Measurements from ENCODE around the gene CRYBG1. TPM values are rescaled to one million over a fixed set of nuclear protein-coding genes. Genes with fewer than 3 reads are reported as not detected.

CRYBG1 gene
- total and polyA plus RNA-seq, 4 donors: 0.41 to 12.7 (median 5.8) TPM

- DNase-seq (no peak), ATAC-seq (ENCODE audit: low FRiP score) (no peak)
- Histone ChIP-seq H3K4me3 (ENCODE audit: low read length in 2 of 2) (no peak overlapping the region), H3K27me3 (ENCODE audit: control insufficient read depth in 1 of 2, insufficient read depth in 2 of 2, low read length in 1 of 2) (peaks cover 0 to 2% of the 10 kb centered on the region in 2 donors), H3K36me3 (ENCODE audit: control insufficient read depth in 1 of 2, insufficient read depth in 2 of 2, low read length in 1 of 2) (no peaks in the 10 kb centered on the region), H3K27ac (ENCODE audit: low read depth in 1 of 2, low read length in 2 of 2) (no peak overlapping the region), H3K9me3 (ENCODE audit: control insufficient read depth, low read length) (peaks cover under 1% of the 10 kb centered on the region), H3K4me1 (ENCODE audit: control insufficient read depth in 1 of 2, insufficient read depth in 2 of 2, low read length in 2 of 2) (no peaks in the 10 kb centered on the region)
- intact Hi-C loops (cut with DNase I): loop anchor here (5.0 to 10.0 kb wide), 2 partner anchors 108 to 535 kb away; no protein-coding TSS in a partner anchor
- 71 to 80% methylated on average over 3 of the region's 3 CpGs for WGBS, 2 donors
Observed at GRCh38 chr6:106442395-106442794, 81.9 kb downstream of the CRYBG1 start.

GRCh38 chr6:106444777-106445507 is 84.4 kb downstream of the CRYBG1 start:
- no peak for DNase-seq
- no peaks in the 10 kb centered on the region for H3K9me3 ChIP-seq (ENCODE audit: control insufficient read depth, low read length)
- H3K4me3 ChIP-seq (ENCODE audit: low read length in 2 of 2): no peak overlapping the region
- no peaks in the 10 kb centered on the region for H3K36me3 ChIP-seq (ENCODE audit: control insufficient read depth in 1 of 2, insufficient read depth in 2 of 2, low read length in 1 of 2)
- WGBS, 2 donors: 17 to 31% methylated on average over 4 of the region's 4 CpGs
- peak; percentile 80 for ATAC-seq (ENCODE audit: low FRiP score)
- H3K27me3 ChIP-seq (ENCODE audit: control insufficient read depth in 1 of 2, insufficient read depth in 2 of 2, low read length in 1 of 2): peaks cover 0 to 2% of the 10 kb centered on the region in 2 donors
- H3K27ac ChIP-seq (ENCODE audit: low read depth in 1 of 2, low read length in 2 of 2): no peak overlapping the region
- H3K4me1 ChIP-seq (ENCODE audit: control insufficient read depth in 1 of 2, insufficient read depth in 2 of 2, low read length in 2 of 2): no peaks in the 10 kb centered on the region
- intact Hi-C loops (cut with DNase I): loop anchor here (2.0 to 10.0 kb wide), 5 partner anchors 110 to 537 kb away; no protein-coding TSS in a partner anchor

GRCh38 chr6:106445508-106445878 is 85.0 kb downstream of the CRYBG1 start:
- Histone ChIP-seq H3K4me3 (ENCODE audit: low read length in 2 of 2) (no peak overlapping the region), H3K4me1 (ENCODE audit: control insufficient read depth in 1 of 2, insufficient read depth in 2 of 2, low read length in 2 of 2) (no peaks in the 10 kb centered on the region), H3K36me3 (ENCODE audit: control insufficient read depth in 1 of 2, insufficient read depth in 2 of 2, low read length in 1 of 2) (no peaks in the 10 kb centered on the region), H3K27ac (ENCODE audit: low read depth in 1 of 2, low read length in 2 of 2) (no peak overlapping the region), H3K9me3 (ENCODE audit: control insufficient read depth, low read length) (no peaks in the 10 kb centered on the region), H3K27me3 (ENCODE audit: control insufficient read depth in 1 of 2, insufficient read depth in 2 of 2, low read length in 1 of 2) (peaks cover 0 to 2% of the 10 kb centered on the region in 2 donors)
- DNase-seq (no peak), ATAC-seq (ENCODE audit: low FRiP score) (no peak)
- intact Hi-C loops (cut with DNase I): loop anchor here (2.0 to 10.0 kb wide), 4 partner anchors 111 to 537 kb away; no protein-coding TSS in a partner anchor

GRCh38 chr6:106446287-106446885 is 85.9 kb downstream of the CRYBG1 start:
- H3K36me3 ChIP-seq (ENCODE audit: control insufficient read depth in 1 of 2, insufficient read depth in 2 of 2, low read length in 1 of 2): no peaks in the 10 kb centered on the region
- intact Hi-C loops (cut with DNase I): loop anchor here (5.0 to 10.0 kb wide), 3 partner anchors 112 to 536 kb away; no protein-coding TSS in a partner anchor
- 36 to 48% methylated on average over 4 of the region's 4 CpGs for WGBS, 2 donors
- no peak for DNase-seq
- H3K9me3 ChIP-seq (ENCODE audit: control insufficient read depth, low read length): no peaks in the 10 kb centered on the region
- H3K4me3 ChIP-seq (ENCODE audit: low read length in 2 of 2): no peak overlapping the region
- H3K4me1 ChIP-seq (ENCODE audit: control insufficient read depth in 1 of 2, insufficient read depth in 2 of 2, low read length in 2 of 2): no peaks in the 10 kb centered on the region
- H3K27ac ChIP-seq (ENCODE audit: low read depth in 1 of 2, low read length in 2 of 2): no peak overlapping the region
- no peaks in the 10 kb centered on the region for H3K27me3 ChIP-seq (ENCODE audit: control insufficient read depth in 1 of 2, insufficient read depth in 2 of 2, low read length in 1 of 2)
- ATAC-seq (ENCODE audit: low FRiP score): no peak

- no peak overlapping the region for H3K4me3 ChIP-seq (ENCODE audit: low read length in 2 of 2)
- H3K36me3 ChIP-seq (ENCODE audit: control insufficient read depth in 1 of 2, insufficient read depth in 2 of 2, low read length in 1 of 2): no peaks in the 10 kb centered on the region
- no peaks in the 10 kb centered on the region for H3K27me3 ChIP-seq (ENCODE audit: control insufficient read depth in 1 of 2, insufficient read depth in 2 of 2, low read length in 1 of 2)
- no peaks in the 10 kb centered on the region for H3K4me1 ChIP-seq (ENCODE audit: control insufficient read depth in 1 of 2, insufficient read depth in 2 of 2, low read length in 2 of 2)
- no peaks in the 10 kb centered on the region for H3K9me3 ChIP-seq (ENCODE audit: control insufficient read depth, low read length)
- ATAC-seq (ENCODE audit: low FRiP score): no peak
- intact Hi-C loops (cut with DNase I): loop anchor here (5.0 to 10.0 kb wide), 3 partner anchors 112 to 535 kb away; no protein-coding TSS in a partner anchor
- DNase-seq: no peak
- WGBS, 2 donors: 28 to 38% methylated on average over 2 of the region's 2 CpGs
- no peak overlapping the region for H3K27ac ChIP-seq (ENCODE audit: low read depth in 1 of 2, low read length in 2 of 2)
Observed at GRCh38 chr6:106446983-106447382, 86.5 kb downstream of the CRYBG1 start.

GRCh38 chr6:106448000-106448426 is 87.5 kb downstream of the CRYBG1 start:
- H3K36me3 ChIP-seq (ENCODE audit: control insufficient read depth in 1 of 2, insufficient read depth in 2 of 2, low read length in 1 of 2): no peaks in the 10 kb centered on the region
- no peaks in the 10 kb centered on the region for H3K4me1 ChIP-seq (ENCODE audit: control insufficient read depth in 1 of 2, insufficient read depth in 2 of 2, low read length in 2 of 2)
- H3K9me3 ChIP-seq (ENCODE audit: control insufficient read depth, low read length): no peaks in the 10 kb centered on the region
- ATAC-seq (ENCODE audit: low FRiP score) (no peak), DNase-seq (peak in 1 of 2 donors; percentile 57)
- WGBS, 2 donors: 80 to 83% methylated on average over 6 of the region's 6 CpGs
- no peak overlapping the region for H3K27ac ChIP-seq (ENCODE audit: low read depth in 1 of 2, low read length in 2 of 2)
- H3K4me3 ChIP-seq (ENCODE audit: low read length in 2 of 2): no peak overlapping the region
- no peaks in the 10 kb centered on the region for H3K27me3 ChIP-seq (ENCODE audit: control insufficient read depth in 1 of 2, insufficient read depth in 2 of 2, low read length in 1 of 2)
- intact Hi-C loops (cut with DNase I): loop anchor here (5.0 to 10.0 kb wide), 3 partner anchors 113 to 534 kb away; no protein-coding TSS in a partner anchor

- Histone ChIP-seq H3K4me1 (ENCODE audit: control insufficient read depth in 1 of 2, insufficient read depth in 2 of 2, low read length in 2 of 2) (no peaks in the 10 kb centered on the region), H3K9me3 (ENCODE audit: control insufficient read depth, low read length) (no peaks in the 10 kb centered on the region), H3K36me3 (ENCODE audit: control insufficient read depth in 1 of 2, insufficient read depth in 2 of 2, low read length in 1 of 2) (no peaks in the 10 kb centered on the region), H3K4me3 (ENCODE audit: low read length in 2 of 2) (no peak overlapping the region), H3K27ac (ENCODE audit: low read depth in 1 of 2, low read length in 2 of 2) (no peak overlapping the region), H3K27me3 (ENCODE audit: control insufficient read depth in 1 of 2, insufficient read depth in 2 of 2, low read length in 1 of 2) (no peaks in the 10 kb centered on the region)
- intact Hi-C loops (cut with DNase I): no loop called here
- 24 to 41% methylated on average over 2 of the region's 2 CpGs for WGBS, 2 donors
- DNase-seq (no peak), ATAC-seq (ENCODE audit: low FRiP score) (no peak)
Observed at GRCh38 chr6:106450653-106451052, 90.1 kb downstream of the CRYBG1 start.

GRCh38 chr6:106451439-106451838 is 90.9 kb downstream of the CRYBG1 start:
- WGBS, 2 donors: 20% methylated on average over 7 of the region's 7 CpGs
- H3K27me3 ChIP-seq (ENCODE audit: control insufficient read depth in 1 of 2, insufficient read depth in 2 of 2, low read length in 1 of 2): no peaks in the 10 kb centered on the region
- H3K4me1 ChIP-seq (ENCODE audit: control insufficient read depth in 1 of 2, insufficient read depth in 2 of 2, low read length in 2 of 2): no peaks in the 10 kb centered on the region
- no peak overlapping the region for H3K4me3 ChIP-seq (ENCODE audit: low read length in 2 of 2)
- H3K9me3 ChIP-seq (ENCODE audit: control insufficient read depth, low read length): no peaks in the 10 kb centered on the region
- DNase-seq (no peak), ATAC-seq (ENCODE audit: low FRiP score) (no peak)
- no peak overlapping the region for H3K27ac ChIP-seq (ENCODE audit: low read depth in 1 of 2, low read length in 2 of 2)
- H3K36me3 ChIP-seq (ENCODE audit: control insufficient read depth in 1 of 2, insufficient read depth in 2 of 2, low read length in 1 of 2): no peaks in the 10 kb centered on the region
- intact Hi-C loops (cut with DNase I): no loop called here

GRCh38 chr6:106452628-106453027 is 92.1 kb downstream of the CRYBG1 start:
- H3K27ac ChIP-seq (ENCODE audit: low read depth in 1 of 2, low read length in 2 of 2): no peak overlapping the region
- intact Hi-C loops (cut with DNase I): no loop called here
- H3K27me3 ChIP-seq (ENCODE audit: control insufficient read depth in 1 of 2, insufficient read depth in 2 of 2, low read length in 1 of 2): no peaks in the 10 kb centered on the region
- H3K36me3 ChIP-seq (ENCODE audit: control insufficient read depth in 1 of 2, insufficient read depth in 2 of 2, low read length in 1 of 2): no peaks in the 10 kb centered on the region
- 2 to 89% methylated on average over 1 of the region's 1 CpG for whole genome bisulfite sequencing, 2 donors
- ATAC-seq (ENCODE audit: low FRiP score): no peak
- H3K4me1 ChIP-seq (ENCODE audit: control insufficient read depth in 1 of 2, insufficient read depth in 2 of 2, low read length in 2 of 2): no peaks in the 10 kb centered on the region
- no peak overlapping the region for H3K4me3 ChIP-seq (ENCODE audit: low read length in 2 of 2)
- no peaks in the 10 kb centered on the region for H3K9me3 ChIP-seq (ENCODE audit: control insufficient read depth, low read length)
- no peak for DNase-seq

All from aorta (tissue), 5 donors.